ENCODE measurements around the gene RNASET2. TPM values are rescaled to one million over a fixed set of nuclear protein-coding genes. Genes with fewer than 3 reads are reported as not detected.
A peak's percentile ranks its signal among the peaks of the same experiment; 100 is the strongest.

The RNASET2 gene, protein sequence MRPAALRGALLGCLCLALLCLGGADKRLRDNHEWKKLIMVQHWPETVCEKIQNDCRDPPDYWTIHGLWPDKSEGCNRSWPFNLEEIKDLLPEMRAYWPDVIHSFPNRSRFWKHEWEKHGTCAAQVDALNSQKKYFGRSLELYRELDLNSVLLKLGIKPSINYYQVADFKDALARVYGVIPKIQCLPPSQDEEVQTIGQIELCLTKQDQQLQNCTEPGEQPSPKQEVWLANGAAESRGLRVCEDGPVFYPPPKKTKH
- total RNA-seq = 100 to 1,000 TPM in 2 of 4 donors, 10 to 100 TPM in 2; 57.9 to 115 (median 103) TPM

- H3K36me3 ChIP-seq = peaks cover 0 to 8% (median 0%) of the 10 kb centered on the region in 3 donors
- no peaks in the 10 kb centered on the region for H3K27me3 ChIP-seq
- peak within 1 kb of the TSS; percentile 68 to 94 (median 90) for H3K27ac ChIP-seq
- TF ChIP-seq CTCF (IDR thresholded peaks at IDR 0.05) (no peak), POLR2A (IDR thresholded peaks at IDR 0.05) (peak in 1 of 2 donors; percentile 65), EP300 (IDR thresholded peaks at IDR 0.05) (peak; percentile 14 to 82)
- H3K4me1 ChIP-seq = peaks cover 0 to 27% (median 16%) of the 10 kb centered on the region in 4 donors
- WGBS, 2 donors = 0 to 1% methylated on average over 5 to 31 of the region's 71 CpGs
- peak within 1 kb of the TSS; percentile 80 to 92 (median 86) for H3K4me3 ChIP-seq
- H3K9me3 ChIP-seq = no peaks in the 10 kb centered on the region
- DNase-seq (ENCODE audit: low spot score in 2 of 2) = peak; percentile 95 to 97
Observed at GRCh38 chr6:166956444-166957086, at the start of gene RNASET2. RNASET2 (minus strand) TSS chr6:166956550; CDS start chr6:166956182, 368 bp downstream.

DNA sequence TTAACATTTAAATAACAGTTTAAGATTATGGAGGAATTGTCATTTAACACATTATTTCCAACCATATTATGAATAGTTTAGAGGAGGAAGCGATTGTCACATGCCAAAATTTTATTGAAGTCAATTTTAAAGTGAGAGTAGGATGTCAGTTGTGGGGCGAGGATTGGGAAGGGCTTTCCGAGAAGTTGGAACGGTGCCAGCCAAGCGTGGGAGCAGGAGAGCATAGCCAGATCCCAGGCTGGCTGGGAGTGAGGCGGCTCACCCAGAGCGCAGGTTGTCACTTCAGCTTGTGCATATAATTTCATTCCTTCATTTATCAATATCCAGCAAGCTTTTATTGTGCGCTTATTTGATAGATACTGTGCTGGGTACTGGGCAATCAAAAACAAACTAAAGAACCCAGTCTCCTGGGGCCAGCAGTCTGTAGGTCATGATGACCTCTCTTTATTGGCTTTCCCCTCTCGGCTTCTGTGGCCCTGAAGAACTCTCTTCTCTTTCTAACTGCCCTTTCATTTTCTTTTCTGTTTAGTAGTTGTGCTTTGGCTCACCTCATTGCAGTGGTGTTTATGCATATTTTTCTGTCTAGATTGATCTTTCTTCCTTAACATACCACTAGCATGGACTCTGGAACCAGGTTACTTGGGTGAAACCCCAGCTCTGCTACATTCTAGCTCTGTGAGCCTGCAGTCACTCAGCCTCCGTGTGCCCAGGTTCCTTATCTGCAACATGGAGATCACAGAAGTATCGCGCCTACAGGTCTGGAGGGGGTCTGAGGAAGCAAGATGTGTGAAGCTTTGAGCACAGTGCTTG, 49.2 kb upstream of the RNASET2 start:
- no peak overlapping the region for H3K4me3 ChIP-seq
- no peaks in the 10 kb centered on the region for H3K9me3 ChIP-seq
- peaks cover 0 to 23% (median 4%) of the 10 kb centered on the region in 4 donors for H3K4me1 ChIP-seq
- DNase-seq (ENCODE audit: low spot score in 2 of 2) = no peak
- 59% methylated on average over 12 of the region's 12 CpGs for WGBS, 2 donors
- H3K27ac ChIP-seq = no peak overlapping the region
- H3K36me3 ChIP-seq = peaks cover 0 to 42% (median 0%) of the 10 kb centered on the region in 3 donors
- no peaks in the 10 kb centered on the region for H3K27me3 ChIP-seq
- TF ChIP-seq CTCF (IDR thresholded peaks at IDR 0.05) = no peak
- no peak for TF ChIP-seq EP300 (IDR thresholded peaks at IDR 0.05)
- no peak for TF ChIP-seq POLR2A (IDR thresholded peaks at IDR 0.05)

DNA sequence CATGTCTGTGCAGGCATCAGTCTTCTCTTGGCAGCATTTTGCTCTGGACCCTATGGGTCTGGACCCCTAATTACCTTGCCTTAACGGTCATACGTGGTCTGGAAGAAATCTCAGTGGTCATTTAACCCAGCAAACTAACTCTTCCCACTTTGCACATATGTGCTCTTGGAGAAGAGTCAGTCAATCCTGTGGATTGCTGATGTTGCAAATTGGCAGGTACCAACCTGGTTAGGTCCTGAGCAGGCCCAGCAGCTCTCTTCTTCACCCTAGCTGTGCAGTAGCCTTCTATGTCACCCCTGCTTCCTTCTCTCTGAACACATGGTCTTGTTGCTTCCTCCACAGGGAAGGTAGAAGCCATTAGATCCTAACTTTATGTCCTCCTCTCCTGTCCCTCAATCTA, 44.4 kb upstream of the RNASET2 start:
- 69 to 75% methylated on average over 2 of the region's 2 CpGs for WGBS, 2 donors
- DNase-seq (ENCODE audit: low spot score in 2 of 2) = no peak

DNA sequence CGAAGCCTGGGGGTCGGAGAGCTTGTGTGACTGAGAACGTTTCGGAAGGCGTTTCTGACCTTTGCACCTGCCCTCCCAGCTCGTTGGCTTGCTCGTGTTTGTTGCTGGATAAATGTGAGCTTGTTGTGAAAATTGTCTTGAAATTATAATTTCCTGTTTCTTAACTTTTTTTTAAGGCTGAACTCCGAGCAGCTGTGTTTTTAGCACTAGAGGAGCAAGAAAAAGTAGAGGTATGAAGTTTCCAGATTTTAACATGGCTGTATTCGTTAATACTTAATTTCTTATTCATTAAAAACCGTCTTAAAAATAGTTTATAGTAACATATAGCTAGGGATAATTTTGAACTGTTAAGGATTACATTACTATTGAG, 43.5 kb upstream of the RNASET2 start:
- 1 to 2% methylated on average over 10 of the region's 10 CpGs for WGBS, 2 donors
- peak overlapping the region; percentile 33 to 87 (median 80) for H3K27ac ChIP-seq
- H3K36me3 ChIP-seq = peaks cover 0 to 8% (median 0%) of the 10 kb centered on the region in 3 donors

More for the DNA sequence above, 44.4 kb upstream of the RNASET2 start:
- H3K27me3 ChIP-seq = no peaks in the 10 kb centered on the region
- no peak overlapping the region for H3K27ac ChIP-seq
- H3K4me1 ChIP-seq = peaks cover 0 to 38% (median 8%) of the 10 kb centered on the region in 4 donors
- H3K4me3 ChIP-seq = no peak overlapping the region
- H3K36me3 ChIP-seq = peaks cover 0 to 11% (median 0%) of the 10 kb centered on the region in 3 donors
- TF ChIP-seq POLR2A (IDR thresholded peaks at IDR 0.05) (no peak), EP300 (IDR thresholded peaks at IDR 0.05) (no peak), CTCF (IDR thresholded peaks at IDR 0.05) (no peak)
- no peaks in the 10 kb centered on the region for H3K9me3 ChIP-seq

More for the DNA sequence above, 43.5 kb upstream of the RNASET2 start:
- no peak for TF ChIP-seq CTCF (IDR thresholded peaks at IDR 0.05)
- TF ChIP-seq EP300 (IDR thresholded peaks at IDR 0.05) = no peak
- no peak for TF ChIP-seq POLR2A (IDR thresholded peaks at IDR 0.05)
- no peak for DNase-seq (ENCODE audit: low spot score in 2 of 2)
- H3K9me3 ChIP-seq = no peaks in the 10 kb centered on the region
- peaks cover 0 to 30% (median 8%) of the 10 kb centered on the region in 4 donors for H3K4me1 ChIP-seq
- no peaks in the 10 kb centered on the region for H3K27me3 ChIP-seq
- peak overlapping the region; percentile 71 to 98 (median 84) for H3K4me3 ChIP-seq
